ENCODE data around the gene AMPD3. TPM values are rescaled to one million over a fixed set of nuclear protein-coding genes. Genes with fewer than 3 reads are reported as not detected.

AMPD3 gene
- polyA plus RNA-seq, 1 experiment = 11.1 TPM

DNA sequence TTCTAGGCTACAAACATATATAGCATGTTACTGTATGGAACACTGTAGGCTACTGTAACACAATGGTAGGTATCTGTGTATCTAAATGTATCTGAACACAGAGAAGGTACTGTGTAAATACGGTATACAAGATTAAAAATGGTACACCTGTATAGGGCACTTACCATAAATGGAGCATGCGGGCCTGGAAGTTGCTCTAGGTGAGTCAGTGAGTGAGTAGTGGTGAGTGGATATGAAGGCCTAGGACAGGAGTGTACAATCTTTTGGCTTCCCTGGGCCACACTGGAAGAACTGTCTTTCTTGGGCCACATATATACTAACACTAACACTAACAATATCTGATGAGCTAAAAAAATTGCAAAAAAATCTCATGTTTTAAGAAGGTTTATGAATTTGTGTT lies 64.6 kb downstream of the AMPD3 start:
- POLR2A ChIA-PET = no interaction called here
- Histone ChIP-seq H3K27me3 (ENCODE audit: control insufficient read depth, insufficient read depth, low read length) (no peaks in the 10 kb centered on the region), H3K36me3 (ENCODE audit: control insufficient read depth, insufficient read depth, low read length) (peaks cover 4% of the 10 kb centered on the region), H3K4me3 (ENCODE audit: low read depth, low read length) (no peak overlapping the region)
- no peak for TF ChIP-seq CTCF (IDR thresholded peaks at IDR 0.05; ENCODE audit: insufficient read depth, low read depth, low read length)
- DNase-seq (ENCODE audit: low read depth) = no peak
- CTCF ChIA-PET = interaction anchor here (1.1 to 2.1 kb wide), 3 partner anchors 14 to 132 kb away, joined by 3 to 5 read pairs (median 4); partner anchors contain the start of gene RNF141

GRCh38 chr11:10520562-10520961 lies 65.5 kb downstream of the AMPD3 start:
- POLR2A ChIA-PET = no interaction called here
- H3K27me3 ChIP-seq (ENCODE audit: control insufficient read depth, insufficient read depth, low read length) = no peaks in the 10 kb centered on the region
- TF ChIP-seq CTCF (IDR thresholded peaks at IDR 0.05; ENCODE audit: insufficient read depth, low read depth, low read length) = no peak
- DNase-seq (ENCODE audit: low read depth) = no peak
- H3K4me3 ChIP-seq (ENCODE audit: low read depth, low read length) = no peak overlapping the region
- peaks cover 4% of the 10 kb centered on the region for H3K36me3 ChIP-seq (ENCODE audit: control insufficient read depth, insufficient read depth, low read length)
- CTCF ChIA-PET = interaction anchor here (1.8 kb wide), 1 partner anchor 20 kb away, joined by 4 read pairs; the partner anchor contains the start of gene RNF141

- ChIA-PET POLR2A (no interaction called here), CTCF (no interaction called here)
- Histone ChIP-seq H3K27me3 (ENCODE audit: control insufficient read depth, insufficient read depth, low read length) (no peaks in the 10 kb centered on the region), H3K36me3 (ENCODE audit: control insufficient read depth, insufficient read depth, low read length) (peaks cover 2% of the 10 kb centered on the region), H3K4me3 (ENCODE audit: low read depth, low read length) (no peak overlapping the region)
- DNase-seq (ENCODE audit: low read depth) = no peak
- TF ChIP-seq CTCF (IDR thresholded peaks at IDR 0.05; ENCODE audit: insufficient read depth, low read depth, low read length) = no peak
Observed at GRCh38 chr11:10522276-10522675, 67.2 kb downstream of the AMPD3 start.

GRCh38 chr11:10522921-10523320 lies 67.9 kb downstream of the AMPD3 start:
- Histone ChIP-seq H3K4me3 (ENCODE audit: low read depth, low read length) (no peak overlapping the region), H3K27me3 (ENCODE audit: control insufficient read depth, insufficient read depth, low read length) (no peaks in the 10 kb centered on the region), H3K36me3 (ENCODE audit: control insufficient read depth, insufficient read depth, low read length) (peaks cover 2% of the 10 kb centered on the region)
- CTCF ChIA-PET = interaction anchor here (1.1 kb wide), 1 partner anchor 207 kb away, joined by 3 read pairs; no protein-coding TSS in a partner anchor
- TF ChIP-seq CTCF (IDR thresholded peaks at IDR 0.05; ENCODE audit: insufficient read depth, low read depth, low read length) = no peak
- no peak for DNase-seq (ENCODE audit: low read depth)
- POLR2A ChIA-PET = no interaction called here

DNA sequence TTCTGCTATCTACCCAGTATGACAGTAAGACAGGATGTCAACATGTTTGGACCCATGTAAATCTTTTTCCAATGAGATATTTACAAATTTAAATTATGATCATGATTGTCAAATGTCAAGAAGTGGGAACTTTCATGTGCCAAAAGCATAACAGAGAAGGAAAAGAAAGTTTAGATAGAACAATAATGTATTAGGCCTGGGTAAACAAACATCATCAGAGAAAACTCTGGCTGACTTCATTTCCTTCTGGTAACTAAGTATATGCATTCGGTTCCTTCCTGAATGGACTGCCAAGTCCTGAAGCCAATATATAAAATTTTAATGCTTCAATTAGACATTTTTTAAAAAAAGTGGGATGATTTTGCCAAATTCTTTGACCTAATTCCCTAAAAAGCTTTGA lies 69.4 kb downstream of the AMPD3 start:
- POLR2A ChIA-PET = no interaction called here
- CTCF ChIA-PET = no interaction called here
- DNase-seq (ENCODE audit: low read depth) = no peak
- Histone ChIP-seq H3K36me3 (ENCODE audit: control insufficient read depth, insufficient read depth, low read length) (peaks cover 1% of the 10 kb centered on the region; the same call in 1 of the 2 replicates), H3K27me3 (ENCODE audit: control insufficient read depth, insufficient read depth, low read length) (no peaks in the 10 kb centered on the region), H3K4me3 (ENCODE audit: low read depth, low read length) (no peak overlapping the region)
- TF ChIP-seq CTCF (IDR thresholded peaks at IDR 0.05; ENCODE audit: insufficient read depth, low read depth, low read length) = no peak
